Measurements from ENCODE around the gene SPATS2. TPM values are rescaled to one million over a fixed set of nuclear protein-coding genes. Genes with fewer than 3 reads are reported as not detected.
A peak's percentile ranks its signal among the peaks of the same experiment; 100 is the strongest.

The SPATS2 gene
- total RNA-seq, 8 experiments from 2014 or later, result 14.9 to 39.9 (median 25.8) TPM

GRCh38 chr12:49347311-49348193 is 19.7 kb upstream of the SPATS2 start:
- peak overlapping the region in 2 of 5 donors; percentile 7 to 19 for H3K4me3 ChIP-seq
- ATAC-seq (replicated peaks in 6 of 8), result peak; percentile 34 to 89 (median 50)
- in situ Hi-C loops (cut with MboI; ENCODE audit: low pct_unique_long_range_greater_than_20kb in 2 of 9, low sequenced_read_pairs in 9 of 9, unreplicated experiment in 9 of 9), result loop anchor here in 1 of 9 experiments (10.0 kb wide), 1 partner anchor 63 kb away; no protein-coding TSS in a partner anchor
- peaks cover 46 to 51% of the 10 kb centered on the region in 2 donors for H3K4me1 ChIP-seq (replicated peaks in 1 of 2)
- WGBS, 10 experiments, result 11 to 90% (median 45%) methylated on average over 2 to 10 of the region's 37 CpGs; no CpG with 5 or more reads in 3 of the 10 experiments
- H3K27ac ChIP-seq, result peak overlapping the region in 1 of 2 donors; percentile 77

GRCh38 chr12:49348781-49349180 is 18.5 kb upstream of the SPATS2 start:
- Histone ChIP-seq H3K4me3 (no peak overlapping the region), H3K4me1 (replicated peaks in 1 of 2) (peaks cover 41 to 43% of the 10 kb centered on the region in 2 donors), H3K27ac (no peak overlapping the region)
- ATAC-seq (replicated peaks in 6 of 8), result no peak
- 76 to 84% (median 80%) methylated on average over 1 to 4 of the region's 5 CpGs; no CpG with 5 or more reads in 7 of the 10 experiments for WGBS, 10 experiments
- in situ Hi-C loops (cut with MboI; ENCODE audit: low pct_unique_long_range_greater_than_20kb in 2 of 9, low sequenced_read_pairs in 9 of 9, unreplicated experiment in 9 of 9), result loop anchor here in 1 of 9 experiments (10.0 kb wide), 1 partner anchor 64 kb away; no protein-coding TSS in a partner anchor

GRCh38 chr12:49349266-49349665 is 18.0 kb upstream of the SPATS2 start:
- in situ Hi-C loops (cut with MboI; ENCODE audit: low pct_unique_long_range_greater_than_20kb in 2 of 9, low sequenced_read_pairs in 9 of 9, unreplicated experiment in 9 of 9), result loop anchor here in 1 of 9 experiments (10.0 kb wide), 1 partner anchor 64 kb away; no protein-coding TSS in a partner anchor
- Histone ChIP-seq H3K4me3 (no peak overlapping the region), H3K27ac (no peak overlapping the region), H3K4me1 (replicated peaks in 1 of 2) (peaks cover 36 to 38% of the 10 kb centered on the region in 2 donors)
- no peak for ATAC-seq (replicated peaks in 6 of 8)
- WGBS, 10 experiments, result 74 to 98% (median 86%) methylated on average over 2 to 10 of the region's 11 CpGs; no CpG with 5 or more reads in 5 of the 10 experiments

- ATAC-seq (replicated peaks in 6 of 8), result no peak
- Histone ChIP-seq H3K4me1 (replicated peaks in 1 of 2) (peaks cover 8% of the 10 kb centered on the region in 2 donors), H3K27ac (no peak overlapping the region), H3K4me3 (no peak overlapping the region)
- WGBS, 10 experiments, result 57 to 100% (median 80%) methylated on average over 1 to 2 of the region's 2 CpGs; no CpG with 5 or more reads in 5 of the 10 experiments
- in situ Hi-C loops (cut with MboI; ENCODE audit: low pct_unique_long_range_greater_than_20kb in 2 of 9, low sequenced_read_pairs in 9 of 9, unreplicated experiment in 9 of 9), result loop anchor here in 6 of 9 experiments (25.0 kb wide), 2 partner anchors 160 to 185 kb away; partner anchors contain the start of gene KCNH3 (in 2 of the 6)
These were observed 14.9 kb upstream of the SPATS2 start for GRCh38 chr12:49352351-49352750.

GRCh38 chr12:49355913-49356312 is 11.3 kb upstream of the SPATS2 start:
- Histone ChIP-seq H3K4me1 (replicated peaks in 1 of 2) (no peaks in the 10 kb centered on the region), H3K4me3 (no peak overlapping the region), H3K27ac (no peak overlapping the region)
- in situ Hi-C loops (cut with MboI; ENCODE audit: low pct_unique_long_range_greater_than_20kb in 2 of 9, low sequenced_read_pairs in 9 of 9, unreplicated experiment in 9 of 9), result loop anchor here in 6 of 9 experiments (25.0 kb wide), 2 partner anchors 156 to 181 kb away; partner anchors contain the start of gene KCNH3 (in 2 of the 6)
- 77 to 97% (median 91%) methylated on average over 3 to 10 of the region's 10 CpGs; no CpG with 5 or more reads in 2 of the 10 experiments for WGBS, 10 experiments
- ATAC-seq (replicated peaks in 6 of 8), result no peak

GRCh38 chr12:49357103-49357678 is 10.1 kb upstream of the SPATS2 start:
- 0 to 36% (median 5%) methylated on average over 3 of the region's 3 CpGs; no CpG with 5 or more reads in 1 of the 10 experiments for WGBS, 10 experiments
- ATAC-seq (replicated peaks in 6 of 8), result no peak
- in situ Hi-C loops (cut with MboI; ENCODE audit: low pct_unique_long_range_greater_than_20kb in 2 of 9, low sequenced_read_pairs in 9 of 9, unreplicated experiment in 9 of 9), result loop anchor here in 6 of 9 experiments (25.0 kb wide), 2 partner anchors 155 to 180 kb away; partner anchors contain the start of gene KCNH3 (in 2 of the 6)

GRCh38 chr12:49358483-49359141 is 8.7 kb upstream of the SPATS2 start:
- no peak overlapping the region for H3K27ac ChIP-seq
- H3K4me1 ChIP-seq (replicated peaks in 1 of 2), result no peaks in the 10 kb centered on the region
- H3K4me3 ChIP-seq, result no peak overlapping the region
- ATAC-seq (replicated peaks in 6 of 8), result peak; percentile 54 to 96 (median 90)
- in situ Hi-C loops (cut with MboI; ENCODE audit: low pct_unique_long_range_greater_than_20kb in 2 of 9, low sequenced_read_pairs in 9 of 9, unreplicated experiment in 9 of 9), result loop anchor here in 6 of 9 experiments (25.0 kb wide), 2 partner anchors 154 to 179 kb away; partner anchors contain the start of gene KCNH3 (in 2 of the 6)
- WGBS, 10 experiments, result 0 to 83% (median 17%) methylated on average over 1 to 7 of the region's 7 CpGs; no CpG with 5 or more reads in 1 of the 10 experiments

More at GRCh38 chr12:49357103-49357678, 10.1 kb upstream of the SPATS2 start:
- Histone ChIP-seq H3K27ac (no peak overlapping the region), H3K4me3 (no peak overlapping the region), H3K4me1 (replicated peaks in 1 of 2) (no peaks in the 10 kb centered on the region)

GRCh38 chr12:49359671-49360070 is 7.6 kb upstream of the SPATS2 start:
- Histone ChIP-seq H3K4me1 (replicated peaks in 1 of 2) (no peaks in the 10 kb centered on the region), H3K27ac (no peak overlapping the region), H3K4me3 (no peak overlapping the region)
- no peak for ATAC-seq (replicated peaks in 6 of 8)
- WGBS, 10 experiments, result 0 to 100% (median 60%) methylated on average over 1 to 6 of the region's 7 CpGs; no CpG with 5 or more reads in 1 of the 10 experiments
- in situ Hi-C loops (cut with MboI; ENCODE audit: low pct_unique_long_range_greater_than_20kb in 2 of 9, low sequenced_read_pairs in 9 of 9, unreplicated experiment in 9 of 9), result loop anchor here in 8 of 9 experiments (10.0 to 25.0 kb wide), 4 partner anchors 145 to 178 kb away; partner anchors contain the start of gene KCNH3 (in 2 of the 8)

GRCh38 chr12:49362077-49362476 is 5.2 kb upstream of the SPATS2 start:
- Histone ChIP-seq H3K4me1 (replicated peaks in 1 of 2) (no peaks in the 10 kb centered on the region), H3K4me3 (no peak overlapping the region), H3K27ac (no peak overlapping the region)
- WGBS, 10 experiments, result 80 to 100% (median 100%) methylated on average over 1 of the region's 1 CpG; no CpG with 5 or more reads in 7 of the 10 experiments
- no peak for ATAC-seq (replicated peaks in 6 of 8)
- in situ Hi-C loops (cut with MboI; ENCODE audit: low pct_unique_long_range_greater_than_20kb in 2 of 9, low sequenced_read_pairs in 9 of 9, unreplicated experiment in 9 of 9), result loop anchor here in 8 of 9 experiments (10.0 to 25.0 kb wide), 4 partner anchors 143 to 175 kb away; partner anchors contain the start of gene KCNH3 (in 2 of the 8)

- no peak for ATAC-seq (replicated peaks in 6 of 8)
- Histone ChIP-seq H3K4me3 (no peak overlapping the region), H3K27ac (no peak overlapping the region), H3K4me1 (replicated peaks in 1 of 2) (peaks cover 0 to 11% of the 10 kb centered on the region in 2 donors)
- 0 to 100% (median 88%) methylated on average over 1 of the region's 1 CpG; no CpG with 5 or more reads in 5 of the 10 experiments for WGBS, 10 experiments
- in situ Hi-C loops (cut with MboI; ENCODE audit: low pct_unique_long_range_greater_than_20kb in 2 of 9, low sequenced_read_pairs in 9 of 9, unreplicated experiment in 9 of 9), result loop anchor here in 8 of 9 experiments (10.0 to 25.0 kb wide), 4 partner anchors 140 to 172 kb away; partner anchors contain the start of gene KCNH3 (in 2 of the 8)
These were observed 2.3 kb upstream of the SPATS2 start for GRCh38 chr12:49364989-49365388.

- Histone ChIP-seq H3K27ac (no peak overlapping the region), H3K4me3 (no peak overlapping the region), H3K4me1 (replicated peaks in 1 of 2) (peaks cover 0 to 11% of the 10 kb centered on the region in 2 donors)
- in situ Hi-C loops (cut with MboI; ENCODE audit: low pct_unique_long_range_greater_than_20kb in 2 of 9, low sequenced_read_pairs in 9 of 9, unreplicated experiment in 9 of 9), result loop anchor here in 8 of 9 experiments (10.0 to 25.0 kb wide), 4 partner anchors 139 to 172 kb away; partner anchors contain the start of gene KCNH3 (in 2 of the 8)
- WGBS, 10 experiments, result 13 to 93% (median 86%) methylated on average over 1 to 5 of the region's 5 CpGs; no CpG with 5 or more reads in 2 of the 10 experiments
- ATAC-seq (replicated peaks in 6 of 8), result no peak
These were observed 1.7 kb upstream of the SPATS2 start for GRCh38 chr12:49365542-49365941.
